ENCODE data around the gene ERMARD.
"Not testable (repeated sequence)": the region's sequence is repeated elsewhere in the genome, so short reads cannot be mapped to it uniquely, and the experiment has no call there.

Gene ERMARD

DNA sequence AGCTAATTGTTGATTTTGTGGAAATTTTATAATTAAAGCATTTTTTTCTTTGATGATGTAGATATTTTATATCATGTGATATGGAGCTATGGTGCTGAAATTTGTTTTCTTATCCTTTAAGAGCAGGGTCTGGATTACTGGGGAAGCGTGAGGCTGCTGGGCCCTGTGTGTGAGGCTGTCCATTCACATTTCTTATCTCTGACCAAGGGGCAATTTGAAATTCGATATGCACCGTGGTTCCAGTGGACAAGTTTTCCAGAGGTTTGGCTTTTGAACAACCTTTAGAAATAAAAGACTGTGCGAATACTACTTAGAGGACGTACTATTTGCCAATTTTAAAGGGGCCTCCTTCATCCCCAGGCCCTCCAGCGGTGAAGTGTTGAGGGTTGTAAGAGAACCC lies 3.7 kb downstream of the ERMARD start:
- Histone ChIP-seq H3K36me3 (ENCODE audit: insufficient read depth, low read length) (no peaks in the 10 kb centered on the region), H3K9me3 (ENCODE audit: insufficient read depth, low read depth, low read length) (no peaks in the 10 kb centered on the region), H4K20me1 (ENCODE audit: insufficient read depth, low read length, poor library complexity, severe bottlenecking) (no peaks in the 10 kb centered on the region), H3F3A (ENCODE audit: low read depth) (no peaks in the 10 kb centered on the region), H3K4me3 (ENCODE audit: low read length, poor library complexity, severe bottlenecking) (no peak overlapping the region), H2AFZ (ENCODE audit: low read length) (no peak overlapping the region), H3K9ac (ENCODE audit: low read depth, low read length, poor library complexity, severe bottlenecking) (no peak overlapping the region), H3K4me2 (ENCODE audit: low read depth, low read length, poor library complexity, severe bottlenecking) (no peak overlapping the region), H3K27me3 (ENCODE audit: insufficient read depth, low read length, poor library complexity, severe bottlenecking) (no peaks in the 10 kb centered on the region), H3K79me2 (ENCODE audit: insufficient read depth, low read length) (peaks cover 27% of the 10 kb centered on the region), H3K9me2 (replicated peaks; ENCODE audit: low read depth, low read length) (no peaks in the 10 kb centered on the region), H3K4me1 (ENCODE audit: insufficient read depth, low read length, poor library complexity, severe bottlenecking) (peaks cover 21% of the 10 kb centered on the region)
- TF ChIP-seq EZH2phosphoT487 (IDR thresholded peaks at IDR 0.05; ENCODE audit: borderline replicate concordance): no peak
- TF ChIP-seq, protein P1, sequence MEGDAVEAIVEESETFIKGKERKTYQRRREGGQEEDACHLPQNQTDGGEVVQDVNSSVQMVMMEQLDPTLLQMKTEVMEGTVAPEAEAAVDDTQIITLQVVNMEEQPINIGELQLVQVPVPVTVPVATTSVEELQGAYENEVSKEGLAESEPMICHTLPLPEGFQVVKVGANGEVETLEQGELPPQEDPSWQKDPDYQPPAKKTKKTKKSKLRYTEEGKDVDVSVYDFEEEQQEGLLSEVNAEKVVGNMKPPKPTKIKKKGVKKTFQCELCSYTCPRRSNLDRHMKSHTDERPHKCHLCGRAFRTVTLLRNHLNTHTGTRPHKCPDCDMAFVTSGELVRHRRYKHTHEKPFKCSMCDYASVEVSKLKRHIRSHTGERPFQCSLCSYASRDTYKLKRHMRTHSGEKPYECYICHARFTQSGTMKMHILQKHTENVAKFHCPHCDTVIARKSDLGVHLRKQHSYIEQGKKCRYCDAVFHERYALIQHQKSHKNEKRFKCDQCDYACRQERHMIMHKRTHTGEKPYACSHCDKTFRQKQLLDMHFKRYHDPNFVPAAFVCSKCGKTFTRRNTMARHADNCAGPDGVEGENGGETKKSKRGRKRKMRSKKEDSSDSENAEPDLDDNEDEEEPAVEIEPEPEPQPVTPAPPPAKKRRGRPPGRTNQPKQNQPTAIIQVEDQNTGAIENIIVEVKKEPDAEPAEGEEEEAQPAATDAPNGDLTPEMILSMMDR (conservative IDR thresholded peaks at IDR 0.05; ENCODE audit: low read length): no peak

DNA sequence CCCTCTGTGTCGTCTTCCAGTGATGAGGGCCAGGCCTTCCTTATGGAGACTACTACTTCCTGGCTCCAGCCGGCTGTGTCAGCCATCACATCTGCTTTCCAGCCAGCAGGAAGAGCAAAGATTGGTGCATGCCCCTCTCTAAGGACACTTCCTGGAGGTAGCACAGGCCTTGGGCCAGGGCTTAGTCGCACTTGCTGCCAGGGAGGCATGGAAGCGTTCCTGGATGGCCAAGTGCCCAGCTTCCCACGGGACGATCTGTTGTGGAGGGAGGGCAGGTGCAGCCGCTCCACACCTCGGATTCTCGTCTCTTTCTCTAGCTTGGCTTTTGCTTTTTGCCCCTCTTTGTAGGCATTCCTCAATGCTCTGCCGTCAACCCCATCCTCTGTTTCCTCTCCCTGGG lies 11.9 kb downstream of the ERMARD start:
- TF ChIP-seq, protein P1 (conservative IDR thresholded peaks at IDR 0.05; ENCODE audit: low read length): no peak
- no peak for TF ChIP-seq EZH2phosphoT487 (IDR thresholded peaks at IDR 0.05; ENCODE audit: borderline replicate concordance)
- no peaks in the 10 kb centered on the region for H3F3A ChIP-seq (ENCODE audit: low read depth)

DNA sequence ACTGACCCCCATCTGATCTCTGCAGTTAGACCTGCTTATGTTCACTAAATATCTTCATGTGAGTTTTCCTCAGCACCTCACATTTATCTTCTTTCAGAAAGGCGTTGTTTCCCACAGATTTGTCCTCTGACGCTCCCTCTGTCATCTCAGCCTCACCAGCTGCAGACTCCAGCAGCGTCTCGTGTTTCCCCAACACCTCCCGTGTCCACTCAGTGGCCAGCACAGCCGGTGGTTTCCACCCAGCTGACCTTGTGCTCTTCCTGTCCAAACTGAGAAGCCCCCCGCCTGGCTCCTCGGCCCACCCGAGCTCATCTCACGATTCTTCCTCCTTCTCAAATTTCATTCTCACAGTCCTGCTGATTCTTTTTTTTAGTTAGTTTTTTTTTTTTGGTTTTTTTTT lies 12.5 kb downstream of the ERMARD start:
- no peak overlapping the region for H3K9ac ChIP-seq (ENCODE audit: low read depth, low read length, poor library complexity, severe bottlenecking)
- H3K4me2 ChIP-seq (ENCODE audit: low read depth, low read length, poor library complexity, severe bottlenecking): no peak overlapping the region
- no peaks in the 10 kb centered on the region for H3K9me3 ChIP-seq (ENCODE audit: insufficient read depth, low read depth, low read length)
- no peaks in the 10 kb centered on the region for H3K79me2 ChIP-seq (ENCODE audit: insufficient read depth, low read length)
- H3K9me2 ChIP-seq (replicated peaks; ENCODE audit: low read depth, low read length): no peaks in the 10 kb centered on the region
- H3F3A ChIP-seq (ENCODE audit: low read depth): no peaks in the 10 kb centered on the region
- H3K27me3 ChIP-seq (ENCODE audit: insufficient read depth, low read length, poor library complexity, severe bottlenecking): no peaks in the 10 kb centered on the region
- TF ChIP-seq, protein P1 (conservative IDR thresholded peaks at IDR 0.05; ENCODE audit: low read length): no peak
- TF ChIP-seq EZH2phosphoT487 (IDR thresholded peaks at IDR 0.05; ENCODE audit: borderline replicate concordance): no peak
- H3K36me3 ChIP-seq (ENCODE audit: insufficient read depth, low read length): no peaks in the 10 kb centered on the region
- H3K4me3 ChIP-seq (ENCODE audit: low read length, poor library complexity, severe bottlenecking): no peak overlapping the region
- no peaks in the 10 kb centered on the region for H3K4me1 ChIP-seq (ENCODE audit: insufficient read depth, low read length, poor library complexity, severe bottlenecking)
- no peak overlapping the region for H2AFZ ChIP-seq (ENCODE audit: low read length)
- H4K20me1 ChIP-seq (ENCODE audit: insufficient read depth, low read length, poor library complexity, severe bottlenecking): no peaks in the 10 kb centered on the region

More for the DNA sequence above, 11.9 kb downstream of the ERMARD start:
- Histone ChIP-seq H3K79me2 (ENCODE audit: insufficient read depth, low read length) (no peaks in the 10 kb centered on the region), H3K36me3 (ENCODE audit: insufficient read depth, low read length) (no peaks in the 10 kb centered on the region), H3K27me3 (ENCODE audit: insufficient read depth, low read length, poor library complexity, severe bottlenecking) (no peaks in the 10 kb centered on the region), H3K9me2 (replicated peaks; ENCODE audit: low read depth, low read length) (no peaks in the 10 kb centered on the region), H3K4me1 (ENCODE audit: insufficient read depth, low read length, poor library complexity, severe bottlenecking) (no peaks in the 10 kb centered on the region), H3K9me3 (ENCODE audit: insufficient read depth, low read depth, low read length) (no peaks in the 10 kb centered on the region), H3K4me2 (ENCODE audit: low read depth, low read length, poor library complexity, severe bottlenecking) (no peak overlapping the region), H4K20me1 (ENCODE audit: insufficient read depth, low read length, poor library complexity, severe bottlenecking) (no peaks in the 10 kb centered on the region), H2AFZ (ENCODE audit: low read length) (no peak overlapping the region), H3K4me3 (ENCODE audit: low read length, poor library complexity, severe bottlenecking) (no peak overlapping the region), H3K9ac (ENCODE audit: low read depth, low read length, poor library complexity, severe bottlenecking) (no peak overlapping the region)

DNA sequence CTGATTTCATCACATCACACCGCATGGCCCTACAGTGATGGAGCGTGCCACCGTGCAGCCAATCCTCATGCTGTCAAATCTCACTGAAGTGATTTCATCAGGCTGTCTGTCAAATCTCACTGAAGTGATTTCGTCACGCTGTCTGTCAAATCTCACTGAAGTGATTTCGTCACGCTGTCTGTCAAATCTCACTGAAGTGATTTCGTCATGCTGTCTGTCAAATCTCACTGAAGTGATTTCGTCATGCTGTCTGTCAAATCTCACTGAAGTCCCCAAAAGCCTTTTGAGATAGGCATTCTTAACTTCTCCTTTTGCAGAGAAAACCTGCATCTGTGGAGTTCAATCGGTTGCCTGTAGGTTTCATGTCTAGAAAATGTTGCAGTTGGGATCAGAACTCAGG lies 14.4 kb downstream of the ERMARD start:
- H3K27me3 ChIP-seq (ENCODE audit: insufficient read depth, low read length, poor library complexity, severe bottlenecking); H3F3A ChIP-seq (ENCODE audit: low read depth); H3K36me3 ChIP-seq (ENCODE audit: insufficient read depth, low read length); H3K9ac ChIP-seq (ENCODE audit: low read depth, low read length, poor library complexity, severe bottlenecking); H3K9me3 ChIP-seq (ENCODE audit: insufficient read depth, low read depth, low read length); H3K79me2 ChIP-seq (ENCODE audit: insufficient read depth, low read length); H3K4me1 ChIP-seq (ENCODE audit: insufficient read depth, low read length, poor library complexity, severe bottlenecking); H2AFZ ChIP-seq (ENCODE audit: low read length); H3K4me3 ChIP-seq (ENCODE audit: low read length, poor library complexity, severe bottlenecking); H3K4me2 ChIP-seq (ENCODE audit: low read depth, low read length, poor library complexity, severe bottlenecking); H3K9me2 ChIP-seq (replicated peaks; ENCODE audit: low read depth, low read length); H4K20me1 ChIP-seq (ENCODE audit: insufficient read depth, low read length, poor library complexity, severe bottlenecking): not testable (repeated sequence)
